ENCODE measurements around the gene PPIC.

Gene PPIC

DNA sequence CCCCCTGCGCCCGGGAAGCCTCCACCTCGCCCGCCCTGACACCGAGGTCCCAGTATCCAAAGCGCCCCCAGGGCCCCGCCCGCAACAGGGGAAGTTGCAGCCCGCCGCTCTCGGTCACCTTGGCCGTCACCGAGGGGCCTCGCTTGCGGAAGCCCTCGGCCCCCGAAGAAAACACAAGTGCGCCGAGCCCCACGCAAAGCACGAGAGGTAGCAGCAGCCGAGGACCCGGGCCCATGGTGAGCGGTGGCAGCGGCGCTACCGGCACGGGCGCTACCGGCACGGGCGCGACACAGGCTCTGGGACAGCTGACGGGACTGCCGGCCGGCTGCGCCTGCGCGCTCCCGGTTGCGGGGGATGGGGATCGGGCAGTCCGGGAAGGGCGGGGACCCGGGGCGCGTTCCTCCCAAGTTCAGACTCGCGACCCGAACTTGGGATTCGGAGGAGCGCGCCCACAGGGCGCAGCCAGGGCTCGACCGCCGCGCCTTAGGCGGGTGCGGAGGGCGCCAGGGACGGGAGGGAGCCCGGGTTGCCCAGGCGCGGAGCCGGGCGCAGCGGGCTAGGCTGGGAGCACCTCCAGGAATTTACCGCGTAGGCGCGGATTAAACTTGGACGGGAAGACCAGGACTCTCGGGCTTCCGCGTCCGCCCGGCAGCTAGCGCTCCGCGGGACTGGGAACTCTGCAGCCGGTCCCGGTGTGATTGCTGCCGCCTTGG lies at the start of gene PPIC:
TSS of gene PPIC (minus strand) at position 335 of the 713 bp plus-strand sequence. CDS start at position 235, 100 bp downstream.
- peak within 1 kb of the TSS; percentile 72 for H3K4me3 ChIP-seq (ENCODE audit: low read length)
- peak within 1 kb of the TSS; percentile 38 for H3K9ac ChIP-seq (ENCODE audit: low read length)
- H3K27ac ChIP-seq (ENCODE audit: low read depth, low read length) = peak within 1 kb of the TSS; percentile 91
- H3K27me3 ChIP-seq (ENCODE audit: control insufficient read depth, insufficient read depth, low read length) = no peaks in the 10 kb centered on the region
- H3K4me1 ChIP-seq (ENCODE audit: control insufficient read depth, insufficient read depth, low read length) = no peaks in the 10 kb centered on the region
- no peaks in the 10 kb centered on the region for H3K36me3 ChIP-seq (ENCODE audit: control insufficient read depth, insufficient read depth, low read length)

DNA sequence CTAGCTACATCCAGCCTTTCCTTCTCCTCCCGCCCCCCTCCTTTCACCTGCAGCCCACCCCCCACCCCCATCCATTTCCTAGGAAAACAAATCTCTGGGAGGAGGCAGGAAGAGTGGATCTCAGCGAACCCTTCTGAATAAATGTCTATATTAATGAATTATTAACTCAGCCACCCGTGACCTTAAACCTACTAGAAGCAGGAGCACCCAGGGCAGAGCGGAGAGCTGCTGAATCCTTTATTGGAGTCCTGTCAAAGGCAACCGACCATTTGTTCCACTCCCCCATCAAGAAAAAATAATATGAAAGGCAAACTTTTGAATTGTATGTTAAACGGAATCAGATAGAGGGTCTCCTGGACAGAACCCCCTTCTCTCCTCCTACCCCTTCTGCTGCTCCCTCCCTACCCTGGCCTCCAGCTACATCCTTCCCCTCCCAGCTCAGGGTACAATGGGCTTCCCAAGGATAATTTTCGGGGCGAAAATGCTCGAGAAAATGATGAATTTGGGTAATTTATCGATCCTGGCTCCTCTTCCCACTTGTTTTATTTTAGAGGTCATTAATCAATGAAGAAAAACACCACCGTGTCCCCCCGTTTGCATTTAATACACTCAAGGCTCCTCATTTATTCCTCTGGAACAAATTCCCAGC lies 49.2 kb upstream of the PPIC start:
- Histone ChIP-seq H3K27me3 (ENCODE audit: control insufficient read depth, insufficient read depth, low read length) (peaks cover 10% of the 10 kb centered on the region), H3K27ac (ENCODE audit: low read depth, low read length) (no peak overlapping the region)

DNA sequence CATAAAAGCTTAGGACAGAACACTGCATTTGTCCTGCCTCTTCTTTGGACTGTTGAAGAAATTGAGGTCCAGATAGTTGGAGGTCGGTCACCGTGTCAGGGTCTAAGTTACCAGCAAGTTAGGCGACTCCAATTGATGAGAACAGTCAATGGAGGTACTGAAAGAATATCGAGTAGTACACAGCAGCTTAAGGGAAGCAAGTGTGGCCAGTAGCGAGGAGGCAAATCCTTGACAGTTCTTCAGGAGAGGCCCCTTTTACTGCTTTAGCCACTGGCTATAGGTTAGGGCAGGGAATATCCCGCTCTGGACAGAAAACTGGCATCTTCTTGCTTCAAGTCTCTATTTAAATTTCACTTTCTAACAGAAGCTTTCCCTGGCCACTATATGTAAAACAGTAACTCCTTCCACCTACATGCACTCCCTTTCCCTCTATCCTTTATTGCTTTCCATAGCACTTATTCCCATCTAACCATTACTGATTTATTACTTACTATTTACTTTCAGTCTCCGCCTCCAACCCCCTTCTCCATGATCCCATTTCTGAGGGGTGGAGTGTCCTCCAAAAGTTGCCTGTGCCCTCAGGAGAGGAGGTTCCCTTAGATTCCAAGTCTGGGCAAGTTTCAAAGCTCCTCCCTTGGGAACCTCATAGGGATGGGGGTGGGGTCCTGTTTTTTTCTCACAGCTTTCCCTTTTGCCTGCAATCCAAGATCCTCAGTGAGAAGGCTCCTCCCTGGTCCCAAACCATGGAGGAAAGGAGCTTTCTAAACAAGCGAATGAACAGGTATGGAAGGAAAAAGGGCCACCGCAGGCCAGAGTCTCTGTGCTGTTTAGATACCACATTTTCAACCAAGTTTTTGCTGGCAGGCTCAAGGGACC lies 48.4 kb upstream of the PPIC start:
- no peak overlapping the region for H3K9ac ChIP-seq (ENCODE audit: low read length)
- no peak overlapping the region for H3K27ac ChIP-seq (ENCODE audit: low read depth, low read length)
- H3K4me1 ChIP-seq (ENCODE audit: control insufficient read depth, insufficient read depth, low read length) = no peaks in the 10 kb centered on the region
- no peak overlapping the region for H3K4me3 ChIP-seq (ENCODE audit: low read length)
- no peaks in the 10 kb centered on the region for H3K36me3 ChIP-seq (ENCODE audit: control insufficient read depth, insufficient read depth, low read length)
- H3K27me3 ChIP-seq (ENCODE audit: control insufficient read depth, insufficient read depth, low read length) = peaks cover 10% of the 10 kb centered on the region

More for the DNA sequence above, 49.2 kb upstream of the PPIC start:
- Histone ChIP-seq H3K36me3 (ENCODE audit: control insufficient read depth, insufficient read depth, low read length) (no peaks in the 10 kb centered on the region), H3K4me3 (ENCODE audit: low read length) (no peak overlapping the region), H3K9ac (ENCODE audit: low read length) (no peak overlapping the region), H3K4me1 (ENCODE audit: control insufficient read depth, insufficient read depth, low read length) (no peaks in the 10 kb centered on the region)

DNA sequence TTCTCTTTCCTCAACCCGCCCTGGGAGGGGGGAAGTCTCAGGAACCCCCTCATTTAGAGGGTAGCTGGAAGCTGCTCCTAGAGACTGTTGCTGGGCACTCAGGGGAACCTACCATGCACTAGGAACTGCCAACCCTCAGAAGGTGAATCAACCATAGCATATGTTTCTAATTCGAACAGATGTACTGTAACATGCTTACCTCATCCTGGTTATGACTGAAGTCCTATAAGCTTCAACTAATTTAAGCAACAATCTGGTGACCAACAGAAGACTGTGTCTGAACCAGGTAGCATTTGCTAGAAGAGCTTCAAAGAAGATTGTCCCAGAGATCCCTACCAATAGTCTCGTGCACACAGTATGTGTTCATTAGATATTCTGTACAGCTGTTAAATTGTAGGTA lies 46.8 kb upstream of the PPIC start:
- Histone ChIP-seq H3K27me3 (ENCODE audit: control insufficient read depth, insufficient read depth, low read length) (peaks cover 12% of the 10 kb centered on the region), H3K27ac (ENCODE audit: low read depth, low read length) (no peak overlapping the region), H3K9ac (ENCODE audit: low read length) (no peak overlapping the region), H3K4me1 (ENCODE audit: control insufficient read depth, insufficient read depth, low read length) (no peaks in the 10 kb centered on the region), H3K36me3 (ENCODE audit: control insufficient read depth, insufficient read depth, low read length) (no peaks in the 10 kb centered on the region), H3K4me3 (ENCODE audit: low read length) (no peak overlapping the region)

DNA sequence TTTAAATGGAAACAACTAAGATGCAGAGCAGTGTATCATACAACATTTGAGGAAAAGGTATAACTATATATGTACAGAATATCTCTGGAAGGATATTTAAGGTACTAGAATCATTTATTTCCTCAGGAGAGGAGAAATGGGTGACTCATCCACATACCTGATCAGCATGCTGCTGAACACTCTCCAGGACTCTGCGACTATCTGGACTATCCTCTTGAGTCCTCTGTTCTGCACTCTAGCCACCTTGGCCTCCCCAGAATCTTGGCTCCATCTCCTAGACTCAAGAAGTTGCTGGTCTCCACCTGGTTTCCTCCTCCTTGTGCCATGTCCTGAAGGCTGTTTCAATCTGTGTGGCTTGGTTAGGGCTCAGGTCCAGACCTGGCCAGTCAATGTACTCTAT lies 43.7 kb upstream of the PPIC start:
- H3K36me3 ChIP-seq (ENCODE audit: control insufficient read depth, insufficient read depth, low read length) = no peaks in the 10 kb centered on the region
- H3K9ac ChIP-seq (ENCODE audit: low read length) = no peak overlapping the region
- H3K27me3 ChIP-seq (ENCODE audit: control insufficient read depth, insufficient read depth, low read length) = peaks cover 2% of the 10 kb centered on the region
- H3K4me1 ChIP-seq (ENCODE audit: control insufficient read depth, insufficient read depth, low read length) = no peaks in the 10 kb centered on the region
- no peak overlapping the region for H3K4me3 ChIP-seq (ENCODE audit: low read length)
- no peak overlapping the region for H3K27ac ChIP-seq (ENCODE audit: low read depth, low read length)

DNA sequence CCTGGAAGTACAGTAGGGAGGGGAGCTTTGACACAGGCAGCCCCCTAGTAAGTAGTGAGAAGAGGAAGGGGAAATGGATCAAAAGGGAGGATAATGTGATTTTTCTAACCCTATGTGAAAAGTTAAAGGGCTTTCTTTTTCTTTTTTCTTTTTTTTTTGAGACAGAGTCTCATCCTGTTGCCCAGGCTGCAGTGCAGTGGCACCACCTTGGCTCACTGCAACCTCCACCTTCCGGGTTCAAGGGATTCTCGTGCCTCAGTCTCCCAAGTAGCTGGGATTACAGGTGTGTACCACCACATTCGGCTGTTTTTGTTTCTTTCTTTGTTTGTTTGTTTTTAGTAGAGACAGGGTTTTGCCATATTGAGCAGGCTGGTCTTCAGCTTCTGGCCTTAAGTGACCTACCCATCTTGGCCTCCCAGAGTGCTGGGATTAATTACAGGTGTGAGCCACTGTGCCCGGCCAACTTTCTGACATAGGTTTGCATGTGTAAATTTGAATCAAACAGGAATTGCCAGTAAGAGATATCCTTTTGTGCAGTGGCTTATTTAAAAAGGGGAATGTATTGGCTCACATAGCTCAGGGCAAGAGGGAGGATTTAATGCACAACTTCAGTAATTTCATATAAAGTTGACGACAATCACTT lies 39.1 kb upstream of the PPIC start:
- H3K4me1 ChIP-seq (ENCODE audit: control insufficient read depth, insufficient read depth, low read length) = peaks cover 3% of the 10 kb centered on the region
- H3K4me3 ChIP-seq (ENCODE audit: low read length) = no peak overlapping the region
- no peaks in the 10 kb centered on the region for H3K36me3 ChIP-seq (ENCODE audit: control insufficient read depth, insufficient read depth, low read length)
- H3K9ac ChIP-seq (ENCODE audit: low read length) = no peak overlapping the region
- H3K27me3 ChIP-seq (ENCODE audit: control insufficient read depth, insufficient read depth, low read length) = peaks cover 2% of the 10 kb centered on the region
- H3K27ac ChIP-seq (ENCODE audit: low read depth, low read length) = no peak overlapping the region

DNA sequence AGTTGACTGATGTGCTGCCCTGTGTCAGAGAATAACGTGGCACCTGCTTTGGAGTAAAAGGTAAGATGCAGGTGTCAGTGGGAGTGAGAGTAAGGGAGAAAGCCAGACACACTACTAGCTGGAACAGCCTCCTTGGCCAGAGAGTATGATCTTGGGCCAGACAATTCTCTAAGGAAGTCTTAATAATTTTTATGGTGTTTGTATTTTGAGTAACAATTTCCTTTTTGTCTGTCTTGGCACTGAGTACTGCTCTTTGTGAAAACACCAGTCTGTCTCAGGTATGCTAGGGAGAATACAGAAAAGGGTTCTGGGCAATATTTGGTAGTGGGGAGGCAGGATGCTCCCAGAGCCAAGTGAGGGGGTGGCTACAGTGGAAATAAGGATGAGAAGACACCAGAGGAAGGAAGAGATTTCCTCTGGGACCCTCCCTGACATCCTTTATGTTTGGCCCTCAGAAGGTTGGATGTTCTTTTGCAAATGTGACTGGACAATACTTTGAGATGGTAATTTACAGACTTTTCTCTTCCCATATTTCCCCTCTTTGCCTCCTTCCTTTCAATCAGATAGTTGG lies 31.9 kb upstream of the PPIC start:
- no peaks in the 10 kb centered on the region for H3K27me3 ChIP-seq (ENCODE audit: control insufficient read depth, insufficient read depth, low read length)
- H3K36me3 ChIP-seq (ENCODE audit: control insufficient read depth, insufficient read depth, low read length) = no peaks in the 10 kb centered on the region
- no peak overlapping the region for H3K27ac ChIP-seq (ENCODE audit: low read depth, low read length)
- H3K9ac ChIP-seq (ENCODE audit: low read length) = no peak overlapping the region
- no peaks in the 10 kb centered on the region for H3K4me1 ChIP-seq (ENCODE audit: control insufficient read depth, insufficient read depth, low read length)
- H3K4me3 ChIP-seq (ENCODE audit: low read length) = no peak overlapping the region

DNA sequence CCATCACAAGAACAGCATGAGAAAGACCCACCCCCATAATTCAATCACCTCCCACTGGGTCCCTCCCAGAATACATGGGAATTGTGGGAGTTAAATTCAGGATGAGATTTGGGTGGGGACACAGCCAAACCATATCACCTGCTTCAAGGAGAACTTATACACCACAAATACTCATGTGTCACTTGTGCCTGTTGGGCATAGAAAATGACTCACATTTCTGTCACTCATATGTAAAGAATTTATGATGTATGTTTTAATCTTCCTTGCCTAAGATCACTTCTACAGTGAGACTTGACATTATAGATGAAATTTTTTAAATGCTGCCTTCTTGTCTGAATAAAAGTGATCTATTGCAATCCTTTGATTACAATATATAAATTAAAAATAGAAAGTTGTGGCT lies 29.5 kb upstream of the PPIC start:
- Histone ChIP-seq H3K27me3 (ENCODE audit: control insufficient read depth, insufficient read depth, low read length) (no peaks in the 10 kb centered on the region), H3K4me1 (ENCODE audit: control insufficient read depth, insufficient read depth, low read length) (no peaks in the 10 kb centered on the region), H3K9ac (ENCODE audit: low read length) (no peak overlapping the region), H3K36me3 (ENCODE audit: control insufficient read depth, insufficient read depth, low read length) (no peaks in the 10 kb centered on the region), H3K27ac (ENCODE audit: low read depth, low read length) (no peak overlapping the region), H3K4me3 (ENCODE audit: low read length) (no peak overlapping the region)

DNA sequence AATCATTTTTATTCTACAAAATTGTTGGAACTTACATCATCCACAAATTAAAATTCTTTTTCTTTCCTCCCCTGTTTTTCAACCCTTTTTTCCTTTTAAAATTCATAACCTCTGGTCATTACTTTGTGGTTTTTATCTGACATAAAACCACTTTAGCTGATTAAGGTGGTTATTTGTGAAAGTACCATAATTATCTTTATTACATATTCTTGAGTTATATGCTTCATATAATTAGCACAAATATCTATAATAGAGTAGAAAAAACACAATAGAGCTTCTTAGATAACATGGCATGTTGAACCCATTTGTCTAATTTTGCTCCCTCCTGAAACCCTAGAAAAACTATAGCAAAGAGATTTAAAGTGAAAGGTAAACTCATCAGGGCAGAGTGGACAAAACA lies 22.9 kb upstream of the PPIC start:
- no peaks in the 10 kb centered on the region for H3K4me1 ChIP-seq (ENCODE audit: control insufficient read depth, insufficient read depth, low read length)

DNA sequence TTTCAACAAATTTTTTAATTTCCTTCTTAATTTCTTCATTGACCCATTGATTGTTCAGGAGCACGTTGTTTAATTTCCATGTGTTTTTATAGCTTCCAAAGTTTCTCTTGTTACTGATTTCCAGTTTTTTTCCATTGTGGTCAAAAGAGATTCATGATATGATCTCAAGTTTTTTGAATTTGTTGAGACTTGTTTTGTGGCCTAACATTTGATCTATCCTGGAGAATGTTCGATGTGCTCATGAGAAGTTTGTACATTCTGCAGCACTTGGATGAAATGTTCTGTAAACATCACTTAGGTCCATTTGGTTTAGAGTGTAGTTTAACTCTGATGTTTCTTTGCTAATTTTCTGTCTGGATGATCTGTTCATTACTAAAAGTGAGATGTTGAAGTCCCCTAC lies 14.7 kb upstream of the PPIC start:
- no peaks in the 10 kb centered on the region for H3K36me3 ChIP-seq (ENCODE audit: control insufficient read depth, insufficient read depth, low read length)
- no peaks in the 10 kb centered on the region for H3K27me3 ChIP-seq (ENCODE audit: control insufficient read depth, insufficient read depth, low read length)
- H3K4me3 ChIP-seq (ENCODE audit: low read length) = no peak overlapping the region
- H3K4me1 ChIP-seq (ENCODE audit: control insufficient read depth, insufficient read depth, low read length) = no peaks in the 10 kb centered on the region
- no peak overlapping the region for H3K9ac ChIP-seq (ENCODE audit: low read length)
- H3K27ac ChIP-seq (ENCODE audit: low read depth, low read length) = no peak overlapping the region

More for the DNA sequence above, 22.9 kb upstream of the PPIC start:
- no peak overlapping the region for H3K9ac ChIP-seq (ENCODE audit: low read length)
- H3K27ac ChIP-seq (ENCODE audit: low read depth, low read length) = no peak overlapping the region
- H3K4me3 ChIP-seq (ENCODE audit: low read length) = no peak overlapping the region
- H3K27me3 ChIP-seq (ENCODE audit: control insufficient read depth, insufficient read depth, low read length) = no peaks in the 10 kb centered on the region
- no peaks in the 10 kb centered on the region for H3K36me3 ChIP-seq (ENCODE audit: control insufficient read depth, insufficient read depth, low read length)

DNA sequence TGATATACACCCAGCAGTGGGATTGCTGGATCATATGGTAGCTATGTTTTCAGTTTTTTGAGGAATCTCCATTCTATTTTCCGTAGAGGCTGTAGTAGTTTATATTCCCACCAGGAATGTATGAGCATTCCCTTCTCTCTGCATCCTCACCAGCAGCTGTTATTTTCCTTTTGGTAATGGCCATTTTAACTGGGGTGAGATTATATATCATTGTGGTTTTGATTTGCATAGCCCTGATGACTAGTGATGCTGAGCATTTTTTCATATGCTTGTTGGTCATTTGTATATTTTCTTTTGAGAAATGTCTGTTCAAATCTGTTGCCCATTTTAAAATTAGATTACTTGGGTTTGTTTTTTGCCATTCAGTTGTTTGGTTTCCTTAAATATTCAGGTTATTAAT lies 11.2 kb upstream of the PPIC start:
- Histone ChIP-seq H3K4me3 (ENCODE audit: low read length) (no peak overlapping the region), H3K27ac (ENCODE audit: low read depth, low read length) (no peak overlapping the region), H3K9ac (ENCODE audit: low read length) (no peak overlapping the region), H3K27me3 (ENCODE audit: control insufficient read depth, insufficient read depth, low read length) (no peaks in the 10 kb centered on the region), H3K4me1 (ENCODE audit: control insufficient read depth, insufficient read depth, low read length) (peaks cover 2% of the 10 kb centered on the region), H3K36me3 (ENCODE audit: control insufficient read depth, insufficient read depth, low read length) (no peaks in the 10 kb centered on the region)

DNA sequence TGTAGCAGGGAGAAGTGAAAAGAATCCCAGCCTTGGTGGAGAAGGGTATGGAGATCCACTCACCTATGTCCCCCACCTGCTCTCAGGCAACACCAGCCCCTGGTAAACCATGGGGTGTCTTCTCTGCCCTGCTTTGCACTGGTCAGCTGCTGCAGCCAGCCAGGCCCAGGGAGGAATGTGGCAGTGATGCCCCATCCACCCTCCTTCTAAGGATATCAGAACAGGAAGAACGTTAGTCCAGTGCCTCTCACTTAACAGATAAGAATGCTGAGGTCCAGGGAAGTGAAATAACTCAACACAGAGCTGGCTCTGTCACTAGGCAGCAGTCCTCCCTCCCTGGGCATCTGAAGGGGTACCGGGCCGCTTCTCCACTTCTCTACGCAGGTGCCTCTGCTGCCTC lies 9.7 kb upstream of the PPIC start:
- no peak overlapping the region for H3K27ac ChIP-seq (ENCODE audit: low read depth, low read length)
- peaks cover 2% of the 10 kb centered on the region for H3K4me1 ChIP-seq (ENCODE audit: control insufficient read depth, insufficient read depth, low read length)
- no peak overlapping the region for H3K9ac ChIP-seq (ENCODE audit: low read length)
- H3K27me3 ChIP-seq (ENCODE audit: control insufficient read depth, insufficient read depth, low read length) = no peaks in the 10 kb centered on the region
- no peak overlapping the region for H3K4me3 ChIP-seq (ENCODE audit: low read length)
- H3K36me3 ChIP-seq (ENCODE audit: control insufficient read depth, insufficient read depth, low read length) = no peaks in the 10 kb centered on the region

Measured in rectal smooth muscle tissue (tissue), 1 donor.